GM18511 (cell line): ENCODE data around the gene MED16.
"Not testable (repeated sequence)": the region's sequence is repeated elsewhere in the genome, so short reads cannot be mapped to it uniquely, and the experiment has no call there.

Source experiments
- ATAC-seq: cut with Tn5 transposase; IDR thresholded peaks from one replicate; pipeline ENCODE4 v1.9.1; 2021; ENCODE audit warnings: mild to moderate bottlenecking, moderate library complexity; ENCODE audit not compliant: unreplicated experiment

The MED16 gene

DNA sequence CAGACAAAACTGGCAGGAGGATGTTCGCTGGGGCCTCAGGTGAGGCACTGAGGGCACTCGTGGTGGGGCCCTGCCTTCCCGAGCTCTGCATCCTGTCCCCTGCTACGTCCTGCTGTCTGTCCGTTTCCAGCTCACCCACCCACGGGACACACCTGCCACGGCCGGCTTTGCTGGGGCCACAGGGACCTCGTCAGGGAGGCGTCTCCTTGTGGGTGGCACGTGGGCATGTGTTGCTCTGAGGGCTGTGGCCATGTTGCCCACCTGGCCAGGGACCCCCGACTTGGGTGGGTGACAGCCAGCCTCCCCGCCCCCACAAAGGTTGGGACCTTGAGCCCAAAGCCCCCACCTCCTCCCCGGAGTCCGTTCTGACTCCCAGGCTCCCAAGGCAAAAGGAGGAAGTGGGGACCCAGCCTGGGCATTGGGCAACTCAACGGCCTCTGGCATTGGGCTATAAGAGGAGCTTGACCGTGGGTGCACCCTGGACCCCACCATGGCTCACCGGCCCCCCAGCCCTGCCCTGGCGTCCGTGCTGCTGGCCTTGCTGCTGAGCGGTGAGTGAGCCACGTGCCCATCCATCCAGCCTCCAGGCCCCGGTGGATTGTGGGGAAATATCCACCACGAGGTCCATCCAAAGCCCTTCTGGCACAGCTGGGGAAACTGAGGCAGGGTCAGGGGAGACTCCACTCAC is 52.3 kb downstream of the MED16 start, which contains the start of gene PRTN3:
Gene PRTN3, plus strand, starts transcription at position 481 of the 688 bp plus-strand sequence. Its CDS starts 10 bp downstream, at position 491.
- no peak for ATAC-seq

DNA sequence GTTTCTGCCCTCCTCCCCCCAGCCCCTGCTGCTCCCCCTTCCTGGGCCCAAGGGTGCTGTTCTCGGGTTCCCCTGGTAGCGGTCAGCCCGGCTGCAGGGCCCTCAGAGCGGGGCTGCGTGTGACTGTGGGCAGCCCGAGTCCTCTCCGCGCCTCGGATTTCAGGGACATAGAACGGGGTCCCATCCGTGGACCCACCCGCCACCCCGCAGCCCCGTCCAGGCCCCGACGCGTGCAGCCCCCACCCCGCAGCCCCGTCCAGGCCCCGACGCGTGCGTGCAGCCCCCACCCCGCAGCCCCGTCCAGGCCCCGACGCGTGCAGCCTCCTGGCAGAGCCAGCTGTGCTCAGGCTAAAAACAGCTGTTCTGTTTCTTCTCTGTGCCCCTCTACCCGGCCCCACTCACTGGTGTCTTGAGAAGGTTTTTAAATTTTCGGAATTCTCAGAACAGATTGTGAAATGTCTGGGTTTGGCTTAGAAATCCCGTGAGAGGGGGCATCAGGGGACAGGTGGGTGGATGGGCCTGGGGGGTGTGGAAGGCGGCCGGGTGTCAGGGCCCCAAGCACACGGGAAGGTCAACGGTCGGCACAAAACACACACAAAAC is 57.7 kb downstream of the MED16 start:
- no peak for ATAC-seq

DNA sequence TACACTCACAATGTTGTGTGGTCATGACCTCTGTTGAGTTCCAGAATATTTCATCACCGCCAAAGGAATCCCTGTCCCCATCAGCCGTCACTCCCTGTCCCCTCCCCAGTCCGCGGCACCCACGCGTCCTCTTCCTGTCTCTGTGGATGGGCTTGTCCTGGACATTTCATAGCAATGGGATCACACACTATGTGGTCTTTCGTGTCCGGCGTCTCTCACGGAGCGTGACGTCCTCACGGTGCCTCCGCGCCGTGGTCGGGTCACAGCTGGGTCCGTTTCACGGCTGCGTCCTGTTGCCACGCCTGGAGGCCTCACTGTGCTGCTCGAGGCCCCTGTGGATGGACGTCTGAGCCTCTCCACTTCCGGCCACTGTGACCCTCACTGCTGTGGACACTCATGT is 58.8 kb downstream of the MED16 start:
- no peak for ATAC-seq

DNA sequence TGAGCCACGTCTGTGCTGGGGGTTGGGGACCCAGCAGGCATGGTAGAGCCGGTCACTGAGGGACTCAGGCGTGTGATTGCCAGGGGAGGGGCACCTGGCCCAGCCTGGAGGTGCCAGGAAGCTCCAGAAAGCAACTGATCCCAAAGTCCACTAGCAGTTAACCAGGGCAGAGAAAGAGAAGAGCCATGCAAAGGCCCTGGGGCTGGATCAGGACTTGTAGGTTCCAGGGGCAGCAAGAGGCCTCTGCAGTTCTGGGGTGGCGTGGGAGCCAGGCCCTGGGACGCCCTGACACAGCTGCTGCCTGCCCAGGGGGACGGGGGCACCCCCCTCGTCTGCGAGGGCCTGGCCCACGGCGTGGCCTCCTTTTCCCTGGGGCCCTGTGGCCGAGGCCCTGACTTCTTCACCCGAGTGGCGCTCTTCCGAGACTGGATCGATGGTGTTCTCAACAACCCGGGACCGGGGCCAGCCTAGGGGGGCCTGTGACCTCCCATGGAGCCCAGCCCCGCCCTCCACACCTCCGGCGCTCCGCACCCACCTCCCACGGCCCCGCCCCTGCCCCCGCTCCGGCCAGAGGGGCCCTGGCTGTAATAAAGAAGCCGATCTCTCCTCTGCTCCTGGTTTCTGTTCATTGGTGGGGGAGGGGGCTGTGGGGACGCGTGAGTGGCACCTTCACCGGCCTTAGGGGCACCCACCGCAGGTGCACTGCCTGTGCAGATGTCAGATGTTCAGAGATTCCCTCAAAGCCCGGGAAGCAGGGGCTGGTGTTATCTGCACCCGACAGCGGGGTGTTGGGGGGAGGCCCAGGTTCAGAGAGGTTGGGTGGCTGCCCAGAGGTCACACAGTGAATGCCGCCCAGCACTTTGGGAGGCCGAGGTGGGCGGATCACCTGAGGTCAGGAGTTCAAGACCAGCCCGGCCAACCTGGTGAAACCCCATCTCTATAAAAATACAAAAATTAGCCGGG is 61.3 kb downstream of the MED16 start:
- no peak for ATAC-seq

DNA sequence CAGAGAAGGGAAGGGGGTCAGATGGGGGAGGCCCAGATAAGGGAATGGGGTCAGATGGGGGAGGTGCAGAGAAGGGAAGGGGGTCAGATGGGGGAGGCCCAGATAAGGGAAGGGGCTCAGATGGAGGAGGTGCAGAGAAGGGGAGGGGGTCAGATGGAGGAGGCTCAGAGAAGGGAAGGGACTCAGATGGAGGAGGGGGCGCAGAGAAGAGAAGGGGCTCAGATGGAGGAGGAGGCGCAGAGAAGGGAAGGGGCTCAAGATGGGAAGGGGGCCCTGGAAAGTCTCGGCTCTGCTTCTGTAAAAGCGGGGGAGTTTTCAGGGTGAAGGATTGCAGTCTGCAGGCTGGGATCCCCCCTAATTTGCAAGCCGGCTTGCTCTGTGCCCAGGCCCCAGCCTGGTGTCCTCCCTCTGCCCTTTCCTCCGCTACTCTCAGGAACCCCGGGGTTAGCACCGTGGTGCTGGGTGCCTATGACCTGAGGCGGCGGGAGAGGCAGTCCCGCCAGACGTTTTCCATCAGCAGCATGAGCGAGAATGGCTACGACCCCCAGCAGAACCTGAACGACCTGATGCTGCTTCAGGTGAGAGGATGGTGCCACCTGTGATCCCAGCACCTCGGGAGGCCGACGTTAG is 63.7 kb downstream of the MED16 start:
- ATAC-seq, result no peak

DNA sequence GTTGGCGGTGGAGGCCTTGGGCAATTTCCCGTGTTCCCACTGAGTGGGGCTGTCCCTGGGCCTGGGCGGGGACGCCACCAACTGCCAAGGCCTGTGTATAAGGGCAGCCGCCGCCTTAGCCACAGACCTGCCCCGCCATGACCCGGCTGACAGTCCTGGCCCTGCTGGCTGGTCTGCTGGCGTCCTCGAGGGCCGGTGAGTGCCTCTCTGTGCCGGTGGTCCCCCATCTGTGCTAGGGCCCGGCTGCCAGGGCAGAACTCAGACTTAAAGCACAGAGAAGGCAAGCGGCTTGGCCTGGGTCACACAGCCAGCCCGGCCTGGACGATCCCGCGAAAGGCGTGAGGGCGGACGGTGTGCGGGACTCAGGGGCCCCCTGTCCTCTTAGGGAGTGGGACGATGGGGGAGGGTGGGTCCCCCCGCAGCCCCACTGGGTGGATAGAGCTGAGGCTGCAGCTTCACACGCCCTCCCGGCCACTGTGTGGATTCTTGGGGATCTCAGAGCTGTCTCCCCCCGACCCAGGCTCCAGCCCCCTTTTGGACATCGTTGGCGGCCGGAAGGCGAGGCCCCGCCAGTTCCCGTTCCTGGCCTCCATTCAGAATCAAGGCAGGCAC is 65.2 kb downstream of the MED16 start, which contains the start of gene AZU1:
Gene AZU1, plus strand, starts transcription at position 128 of the 612 bp plus-strand sequence. Its CDS starts 10 bp downstream, at position 138.
- no peak for ATAC-seq

DNA sequence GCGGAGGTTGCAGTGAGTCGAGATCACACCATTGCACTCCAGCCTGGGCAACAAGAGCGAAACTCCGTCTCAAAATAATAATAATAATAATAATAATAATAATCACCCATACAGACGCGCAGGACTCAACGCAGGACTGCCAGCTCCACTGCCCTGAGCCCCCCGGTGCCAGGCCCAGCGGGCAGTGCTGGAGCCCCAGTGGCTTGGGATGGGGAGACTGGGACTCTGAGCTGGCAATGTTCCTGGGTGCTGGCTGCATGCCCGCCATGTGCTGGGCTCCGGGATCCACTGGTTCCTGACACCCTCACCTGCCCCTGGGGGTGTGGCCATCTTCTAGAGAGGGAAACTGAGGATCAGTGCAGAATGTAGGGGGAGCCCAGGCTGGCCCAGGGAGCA is 65.7 kb downstream of the MED16 start:
- ATAC-seq, result no peak

DNA sequence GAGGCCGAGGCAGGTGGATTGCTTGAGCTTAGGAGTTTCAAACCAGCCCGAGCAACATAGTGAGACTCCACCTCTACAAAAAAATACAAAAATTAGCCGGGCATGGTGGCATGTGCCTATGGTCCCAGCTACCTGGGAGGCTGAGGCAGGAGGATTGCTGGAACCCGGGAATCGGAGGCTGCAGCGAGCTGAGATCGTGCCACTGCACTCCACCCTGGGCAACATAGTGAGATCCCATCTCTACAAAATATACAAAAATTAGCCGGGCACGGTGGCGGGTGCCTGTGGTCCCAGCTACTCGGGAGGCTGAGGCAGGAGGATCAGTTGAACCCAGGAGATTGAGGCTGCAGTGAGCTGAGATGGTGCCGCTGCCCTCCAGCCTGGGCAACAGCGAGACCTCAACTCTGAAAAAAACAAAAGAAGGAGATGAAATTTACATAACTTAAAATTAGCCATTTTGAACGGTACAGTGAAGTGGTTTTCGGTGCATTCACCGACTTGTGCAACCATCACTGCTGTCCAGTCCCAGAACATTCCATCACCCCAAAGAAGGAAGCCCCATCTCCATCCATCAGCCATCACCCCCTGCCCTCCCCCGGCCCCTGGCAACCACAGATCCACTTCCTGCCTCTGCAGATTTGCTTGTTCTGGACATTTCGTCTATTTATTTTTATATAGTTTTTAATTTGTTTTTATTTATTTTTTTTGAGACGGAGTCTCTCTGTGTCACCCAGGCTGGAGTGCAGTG is 66.9 kb downstream of the MED16 start:
- no peak for ATAC-seq

DNA sequence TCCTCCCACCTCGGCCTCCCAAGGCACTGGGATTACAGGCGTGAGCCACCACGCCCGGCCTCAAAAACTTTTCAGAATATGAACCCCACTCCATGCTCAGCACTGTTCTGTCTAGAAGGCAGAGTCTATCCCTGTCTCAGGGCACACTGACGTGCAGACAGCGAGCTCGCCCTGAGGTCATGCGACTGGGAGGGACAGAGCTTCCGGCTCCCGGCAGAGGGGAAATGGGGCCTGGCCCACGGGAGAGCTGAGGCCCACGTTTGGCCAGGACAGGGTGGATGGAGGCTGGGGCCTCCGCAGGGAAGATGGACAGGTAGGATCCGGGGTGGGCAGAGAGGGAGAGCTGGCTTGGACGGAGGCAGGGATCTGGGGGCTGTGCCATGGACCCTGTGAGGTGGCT is 68.1 kb downstream of the MED16 start:
- ATAC-seq, result no peak

DNA sequence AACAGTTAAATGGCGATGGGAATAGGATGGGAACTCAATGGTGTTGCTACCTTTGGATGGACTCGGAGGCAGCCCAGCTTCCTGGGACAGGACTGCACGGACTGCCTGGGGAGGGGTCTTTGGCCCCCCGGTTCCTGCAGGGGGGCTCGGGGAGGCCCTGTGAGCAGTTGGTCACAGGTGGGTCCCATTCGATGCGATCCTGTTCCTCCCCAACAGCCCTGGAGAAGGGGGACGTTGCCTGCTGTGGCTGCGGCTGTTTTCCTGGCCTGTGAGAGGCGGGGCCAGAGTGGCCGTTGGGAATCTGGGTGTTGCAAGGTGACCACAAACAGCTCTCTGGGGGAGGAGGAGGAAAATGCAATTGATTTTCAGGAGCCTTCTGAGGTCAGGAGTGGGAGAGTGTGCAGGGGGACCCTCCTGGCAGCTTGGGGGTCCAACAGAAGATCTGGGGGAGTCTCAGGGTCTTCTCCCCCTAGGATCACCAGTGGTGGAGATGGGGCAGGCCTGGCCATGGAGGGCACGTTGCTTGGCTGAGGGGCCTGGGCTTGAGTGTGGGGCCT is 69.3 kb downstream of the MED16 start:
- ATAC-seq, result no peak

DNA sequence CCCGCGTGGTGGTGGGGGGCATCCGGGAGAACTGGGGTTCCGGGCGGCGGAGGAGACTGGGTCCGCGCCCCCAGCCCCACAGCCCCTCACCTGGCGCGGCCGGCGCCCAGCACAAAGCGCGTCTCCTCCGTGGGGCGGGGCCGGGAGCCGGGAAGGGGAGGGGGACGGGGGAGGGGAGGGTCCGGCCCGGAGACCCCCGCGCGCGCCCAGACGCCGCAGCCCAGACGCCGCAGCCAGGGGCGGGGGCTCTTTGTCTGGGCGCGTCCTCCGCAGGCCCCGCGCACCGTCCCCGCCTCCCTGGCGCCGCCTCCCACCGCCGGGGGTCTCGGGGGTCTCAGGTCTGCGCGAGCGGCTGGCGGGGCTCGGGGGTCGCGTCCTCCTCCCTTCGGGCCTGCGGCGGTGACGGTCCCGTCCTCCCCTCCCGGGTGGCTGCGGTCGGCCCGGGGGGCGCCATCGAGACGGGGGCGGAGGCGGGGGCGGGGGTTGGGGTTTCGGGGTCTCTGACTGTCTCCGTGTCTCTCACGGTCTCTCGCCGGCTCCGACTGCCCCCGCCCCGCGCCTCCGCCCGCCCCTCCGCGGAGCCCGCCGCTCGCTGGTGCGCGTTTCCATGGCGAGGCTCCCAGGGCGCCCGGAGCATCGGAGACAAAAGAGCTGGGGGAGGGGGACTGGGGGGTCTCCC is 71.0 kb downstream of the MED16 start, which contains the start of gene PLPPR3:
Gene PLPPR3, minus strand, starts transcription at position 131 of the 679 bp plus-strand sequence. CDS start 396 bp downstream, outside the sequence.
- ATAC-seq, result no peak

DNA sequence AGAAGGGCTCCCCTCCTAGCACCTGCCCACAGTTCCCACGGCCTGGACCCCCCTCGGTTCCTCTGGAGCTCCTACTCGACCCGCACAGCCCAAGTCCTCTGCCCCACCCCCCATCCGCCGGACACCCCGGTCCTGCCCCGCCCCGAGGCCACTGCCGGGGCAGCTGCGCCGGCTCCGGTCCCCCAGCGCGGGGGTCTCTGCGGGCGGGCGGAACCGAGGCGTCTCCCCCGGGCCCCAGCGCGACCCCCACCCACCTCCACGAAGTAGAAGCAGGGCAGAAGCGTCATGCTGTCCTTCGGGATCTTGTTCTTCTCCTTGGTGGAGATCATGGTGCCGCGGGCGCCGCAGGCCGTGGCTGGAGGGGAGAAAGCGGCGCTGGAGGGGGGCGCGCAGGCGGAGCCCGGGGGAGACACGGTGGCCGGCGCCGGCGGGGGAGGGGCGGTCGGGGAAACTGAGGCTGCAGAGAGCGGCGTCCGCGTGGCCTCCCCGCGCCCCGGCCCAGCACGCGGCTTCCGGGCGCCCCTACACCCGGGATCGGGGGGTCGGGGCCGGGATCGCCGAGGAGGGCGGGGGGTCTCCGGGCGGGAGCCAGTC is 71.7 kb downstream of the MED16 start:
- no peak for ATAC-seq

DNA sequence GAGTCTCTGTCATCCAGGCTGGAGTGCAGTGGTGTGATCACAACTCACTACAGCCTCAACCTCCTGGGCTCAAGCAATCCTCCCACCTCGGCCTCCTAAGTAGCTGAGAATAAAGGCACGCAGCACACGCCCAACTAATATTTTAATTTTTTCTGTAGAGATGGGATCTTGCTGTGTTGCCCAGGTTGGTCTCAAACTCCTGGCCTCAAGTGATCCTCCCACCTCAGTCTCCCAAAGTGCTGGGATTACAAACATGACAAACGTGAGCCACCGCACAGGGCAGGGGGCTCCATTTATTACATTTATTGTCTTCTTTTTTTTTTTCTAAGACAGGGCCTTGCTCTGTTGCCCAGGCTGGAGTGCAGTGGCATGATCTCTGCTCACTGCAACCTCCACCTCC is 72.8 kb downstream of the MED16 start:
- ATAC-seq, result not testable (repeated sequence)
